SH-SY5Y (cell line): ENCODE results near the gene ATG7.

Experiments used
- GATA2 ChIP-seq: IDR thresholded peaks from 2 replicates; pipeline ENCODE4 v1.6.1; 2011; ENCODE audit warnings: mild to moderate bottlenecking, low read depth, low read length
- GATA3 ChIP-seq: IDR thresholded peaks from 2 replicates; pipeline ENCODE4 v1.6.1; 2011; ENCODE audit warnings: low read depth, mild to moderate bottlenecking, low read length, moderate library complexity

ATG7 gene

DNA sequence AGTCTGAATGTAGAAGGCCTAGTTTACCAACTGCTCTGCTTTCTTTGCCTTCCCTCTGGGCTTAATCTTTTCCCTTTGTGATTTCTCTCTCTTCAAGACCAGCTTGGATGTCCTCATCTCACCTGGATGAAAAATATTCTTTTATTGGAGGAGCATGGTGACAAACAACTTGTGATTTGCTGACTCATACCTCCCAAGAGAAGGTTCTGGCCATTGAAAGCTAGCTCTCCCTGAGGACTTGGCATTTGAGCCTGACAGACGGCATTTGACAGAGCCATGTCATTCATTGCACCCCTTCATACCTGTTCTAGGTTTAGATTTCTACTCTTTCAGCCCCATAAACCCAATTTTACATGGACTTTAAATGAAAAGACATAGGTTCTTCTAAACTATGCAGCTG is 33.3 kb downstream of the ATG7 start:
- TF ChIP-seq GATA3 (no peak), GATA2 (no peak)

DNA sequence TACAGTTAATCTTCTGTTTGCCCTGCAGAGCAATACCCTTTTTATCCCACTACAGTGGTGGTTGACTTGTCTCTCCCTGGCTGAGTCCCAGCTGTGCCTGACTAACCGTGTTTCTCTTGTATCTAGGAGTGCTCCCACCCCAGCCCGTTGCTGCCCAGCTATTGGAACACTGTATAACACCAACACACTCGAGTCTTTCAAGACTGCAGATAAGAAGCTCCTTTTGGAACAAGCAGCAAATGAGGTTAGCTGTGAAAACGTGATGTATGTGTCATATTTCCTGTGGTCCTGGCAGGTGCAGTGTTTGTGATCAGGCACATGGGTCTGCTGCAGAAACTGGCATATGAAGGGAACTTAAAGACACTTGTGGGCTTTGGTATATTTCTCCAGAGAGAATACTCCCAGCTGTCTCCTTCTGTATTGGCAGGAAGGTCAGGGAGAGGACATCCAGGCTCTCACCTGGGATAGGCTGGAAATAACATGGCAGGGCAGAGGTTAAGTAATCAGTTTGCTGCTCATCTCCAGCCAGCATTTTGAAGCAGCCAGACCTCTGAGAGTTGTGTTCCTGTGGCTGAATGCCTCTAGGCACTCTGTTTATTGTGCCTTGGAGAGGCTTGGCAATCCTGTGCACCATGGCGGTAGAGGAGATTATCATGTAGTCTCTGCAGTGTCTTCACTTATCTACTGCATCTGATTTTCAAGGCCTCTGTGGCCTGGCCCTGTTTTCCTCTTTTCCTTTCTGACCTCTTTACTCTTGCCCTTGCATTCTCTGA is 34.8 kb downstream of the ATG7 start:
- TF ChIP-seq GATA3 (no peak), GATA2 (no peak)

DNA sequence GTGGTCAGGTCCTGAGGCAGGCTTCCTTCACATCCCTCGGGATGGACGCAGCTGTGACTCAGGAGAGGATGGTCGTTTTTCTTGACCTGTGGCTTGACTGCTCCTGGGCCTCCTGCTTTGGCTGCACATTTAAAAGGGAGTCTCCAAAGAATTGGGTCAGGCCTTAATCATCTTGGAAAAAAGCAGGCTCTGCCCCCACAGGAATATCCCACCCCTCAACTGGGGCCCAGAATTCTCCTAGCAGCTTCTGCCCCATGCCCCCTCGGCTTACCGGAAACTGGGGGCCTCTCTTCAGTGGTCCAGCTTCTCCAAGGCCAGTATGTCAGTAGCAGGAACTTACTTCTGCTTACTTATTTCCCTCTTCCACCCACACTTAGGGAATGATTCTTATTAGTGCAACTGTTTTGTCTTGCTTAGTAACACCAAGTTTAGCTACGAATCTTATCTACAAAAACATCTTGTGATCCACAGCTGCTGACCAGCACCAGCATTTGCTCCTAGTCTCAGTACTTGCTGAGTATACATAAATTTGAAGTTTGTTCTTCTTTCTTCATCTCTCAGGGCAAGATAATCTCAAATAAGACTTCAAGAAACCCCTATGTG is 35.7 kb downstream of the ATG7 start:
- no peak for TF ChIP-seq GATA2
- TF ChIP-seq GATA3 = no peak

DNA sequence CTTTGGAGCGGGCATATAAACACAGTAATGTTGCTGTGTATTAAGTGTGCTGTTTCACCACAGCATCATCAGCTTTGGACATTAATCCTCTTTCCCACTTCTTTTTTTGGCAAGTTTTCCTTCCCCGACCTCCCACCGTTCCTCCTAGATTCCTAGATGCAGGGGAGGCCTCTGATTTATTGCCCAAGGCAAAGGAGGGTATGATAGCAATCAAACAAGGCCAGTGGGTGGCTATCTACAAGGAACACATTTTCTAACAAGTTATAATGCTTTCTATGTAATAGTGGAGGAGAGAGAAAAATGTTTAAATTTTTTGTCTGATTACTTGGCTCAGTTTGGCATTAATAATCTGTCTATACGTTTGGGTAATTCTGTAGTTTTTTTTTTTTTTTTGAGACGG is 38.1 kb downstream of the ATG7 start:
- TF ChIP-seq GATA3 = no peak
- no peak for TF ChIP-seq GATA2

DNA sequence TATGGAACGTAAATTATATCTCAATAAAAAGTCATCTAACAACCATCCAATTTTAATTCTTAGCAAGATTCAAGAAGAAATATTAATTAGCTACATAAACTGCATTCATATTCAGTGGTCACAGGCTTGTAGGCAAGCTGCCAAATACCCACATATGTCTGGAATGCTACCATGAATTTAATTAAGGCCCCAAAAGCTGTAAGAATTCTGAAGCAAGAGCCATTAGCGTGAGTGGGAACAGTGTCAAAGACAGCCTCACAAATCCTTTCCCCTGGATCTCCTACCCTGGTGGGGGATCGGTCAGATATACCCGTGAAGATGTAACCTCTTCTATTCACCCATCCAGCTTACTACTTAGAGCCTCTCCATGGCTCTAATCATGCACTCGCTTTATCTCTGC is 40.0 kb downstream of the ATG7 start:
- TF ChIP-seq GATA3 (no peak), GATA2 (no peak)

DNA sequence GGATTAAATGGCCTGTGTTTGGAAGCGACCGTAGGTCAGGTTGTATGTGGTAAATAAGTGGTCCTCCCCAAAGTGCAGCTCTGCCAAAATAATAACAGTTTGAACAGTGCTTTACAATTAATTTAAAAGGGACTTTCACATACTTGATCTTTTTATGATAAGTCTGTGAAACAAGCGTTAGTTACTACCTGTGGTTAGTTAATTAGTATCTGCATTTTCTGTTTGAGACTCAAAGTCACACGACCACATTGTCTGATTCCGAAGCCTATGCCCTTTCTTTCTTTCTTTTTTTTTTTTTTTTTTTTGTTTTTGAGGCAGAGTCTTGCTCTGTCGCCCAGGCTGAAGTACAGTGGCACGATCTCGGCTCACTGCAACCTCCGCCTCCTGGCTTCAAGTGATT is 45.1 kb downstream of the ATG7 start:
- no peak for TF ChIP-seq GATA3
- no peak for TF ChIP-seq GATA2

DNA sequence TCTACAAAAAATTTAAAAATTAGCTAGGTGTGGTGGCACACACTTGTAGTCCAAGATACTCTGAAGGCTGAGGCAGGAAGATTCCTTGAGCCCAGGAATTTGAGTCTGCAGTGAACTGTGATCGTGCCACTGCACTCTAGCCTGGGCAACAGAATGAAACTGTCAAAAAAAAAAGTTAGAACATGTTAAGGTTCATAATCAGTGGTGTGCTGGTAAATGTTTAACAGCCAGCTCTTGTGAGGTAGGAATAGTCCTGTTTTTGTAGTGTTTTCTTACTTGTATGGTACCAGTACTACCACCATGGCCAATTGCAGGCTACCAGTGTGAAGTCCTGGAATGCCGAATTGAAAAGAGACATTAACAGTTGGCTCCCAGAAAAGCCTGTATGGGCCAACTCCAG is 50.7 kb downstream of the ATG7 start:
- no peak for TF ChIP-seq GATA2
- no peak for TF ChIP-seq GATA3

DNA sequence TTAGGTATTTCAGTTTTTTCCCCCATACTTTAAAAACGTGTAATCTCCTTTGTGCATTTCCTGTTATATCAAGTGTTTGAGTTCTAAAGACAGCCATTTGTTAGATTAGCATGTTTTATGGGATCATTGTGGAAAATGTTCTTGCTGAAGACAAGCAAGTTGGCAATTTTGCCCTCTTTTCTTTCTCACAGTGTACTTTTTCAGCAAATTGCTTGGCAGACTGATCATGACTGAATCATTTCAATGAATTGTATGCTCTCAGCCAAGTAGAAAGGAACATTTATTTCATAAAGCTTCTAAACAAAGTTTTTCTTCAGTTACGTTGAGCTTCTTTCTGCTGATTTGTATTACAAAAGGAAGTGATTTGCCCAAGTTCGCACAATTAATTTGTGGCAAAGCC is 51.6 kb downstream of the ATG7 start:
- TF ChIP-seq GATA3 (no peak), GATA2 (no peak)

DNA sequence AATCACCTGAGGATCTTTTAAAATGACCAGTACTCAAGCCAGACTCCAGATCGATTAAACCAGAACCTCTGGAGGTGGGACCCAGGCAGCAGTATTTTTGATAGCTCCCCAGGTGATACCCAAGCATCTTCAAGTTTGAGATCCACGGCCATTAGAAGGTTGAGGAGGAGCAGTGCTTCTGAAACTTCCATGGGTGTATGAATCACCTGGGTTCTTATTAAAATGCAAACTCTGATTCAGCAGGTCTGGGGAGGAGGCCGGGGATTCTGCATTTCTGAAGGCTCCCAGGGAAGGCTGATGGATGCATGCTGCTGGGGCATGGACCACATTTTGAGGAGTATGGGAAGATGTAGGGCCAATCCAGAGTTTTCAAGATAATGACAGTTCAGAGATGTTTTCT is 55.4 kb downstream of the ATG7 start:
- TF ChIP-seq GATA2 (no peak), GATA3 (no peak)

DNA sequence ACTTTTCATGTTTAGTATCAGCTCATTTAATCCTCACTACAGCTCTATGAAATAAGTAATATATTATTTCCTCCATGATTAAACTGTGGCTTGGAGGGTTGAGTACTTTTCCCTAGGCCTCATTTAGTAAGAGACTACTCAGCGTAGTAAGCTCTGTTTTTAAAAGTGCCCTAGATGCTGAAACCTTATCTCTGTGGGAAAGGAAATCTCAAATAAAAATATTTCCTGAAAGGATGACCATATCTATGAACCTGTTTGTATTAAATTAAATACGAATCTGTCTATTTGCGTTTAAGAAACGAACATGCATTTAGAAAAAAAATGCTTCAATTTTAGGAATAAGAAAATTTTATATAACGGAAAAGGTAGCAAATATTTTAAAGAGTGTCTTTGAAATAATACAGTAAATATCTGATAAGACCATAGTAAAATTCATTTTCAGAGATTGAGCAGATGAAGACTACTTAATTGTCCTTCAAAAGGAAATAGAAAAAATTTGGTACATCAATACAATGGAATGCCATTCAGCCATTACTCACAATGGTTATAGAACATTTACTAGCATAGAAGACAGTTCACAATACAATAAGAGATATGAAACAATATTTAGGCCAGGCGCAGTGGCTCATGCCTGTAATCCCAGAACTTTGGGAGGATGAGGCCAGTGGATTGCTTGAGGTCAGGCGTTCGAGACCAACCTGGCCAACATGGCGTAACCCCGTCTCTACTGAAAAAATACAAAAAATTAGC is 56.2 kb downstream of the ATG7 start:
- TF ChIP-seq GATA2 (no peak), GATA3 (no peak)

DNA sequence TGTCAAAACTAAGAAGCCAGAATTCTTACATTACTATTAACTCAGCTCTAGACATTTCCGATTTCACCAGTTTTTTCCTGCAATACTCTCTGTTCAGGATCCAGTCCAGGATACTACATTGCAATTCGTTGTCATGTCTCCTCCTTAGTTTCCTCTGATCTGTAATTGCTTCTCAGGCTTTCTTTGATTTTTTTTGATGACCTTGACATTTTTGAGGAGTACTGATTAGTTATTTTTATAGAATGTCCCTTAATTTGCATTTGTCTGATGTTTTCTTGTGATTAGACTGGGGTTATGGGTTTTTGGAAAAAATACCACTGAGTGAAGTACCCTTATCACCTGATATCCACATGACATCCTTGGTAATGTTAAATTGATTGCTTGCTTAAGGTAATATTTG is 57.6 kb downstream of the ATG7 start:
- TF ChIP-seq GATA2 = no peak
- TF ChIP-seq GATA3 = no peak

DNA sequence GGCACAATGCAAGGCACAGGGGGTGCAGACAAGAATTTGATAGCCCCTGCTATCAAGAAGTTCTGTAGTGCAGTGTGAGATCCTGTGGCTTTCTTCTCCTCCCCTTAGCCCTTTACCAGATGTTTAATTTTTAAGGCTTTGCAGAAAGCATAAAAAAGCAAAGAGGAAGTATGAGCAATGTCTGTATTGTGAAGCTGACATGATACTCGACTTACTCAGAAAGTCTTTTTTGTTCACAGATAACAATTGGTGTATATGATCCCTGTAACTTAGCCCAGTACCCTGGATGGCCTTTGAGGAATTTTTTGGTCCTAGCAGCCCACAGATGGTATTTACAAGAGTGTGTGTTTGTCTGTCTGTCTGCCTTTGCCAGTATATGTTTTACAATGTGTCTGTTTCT is 58.9 kb downstream of the ATG7 start:
- TF ChIP-seq GATA3 (no peak), GATA2 (no peak)

DNA sequence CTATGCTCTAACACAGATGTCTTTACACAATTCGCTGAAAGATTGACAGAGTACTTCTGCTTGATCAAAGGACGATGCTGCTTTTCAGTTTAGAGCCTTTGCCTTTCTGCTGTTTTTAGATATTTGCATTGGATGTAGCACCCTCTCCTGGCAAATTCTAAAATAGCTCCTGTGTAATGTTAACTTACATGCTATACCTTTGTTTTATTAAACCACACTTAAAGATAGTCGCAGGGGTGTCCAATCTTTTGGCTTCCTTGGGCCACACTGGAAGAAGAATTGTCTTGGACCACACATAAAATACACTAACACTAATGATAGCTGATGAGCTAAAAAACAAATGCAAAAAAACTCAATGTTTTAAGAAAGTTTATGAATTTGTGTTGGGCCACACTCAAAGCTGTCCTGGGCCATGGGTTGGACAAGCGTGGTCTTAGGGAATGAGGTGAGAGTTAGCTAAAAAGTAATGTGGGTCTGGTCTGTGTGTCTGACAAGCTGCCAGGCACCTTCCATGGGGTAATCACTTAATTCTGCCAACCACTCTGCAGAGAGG is 62.9 kb downstream of the ATG7 start:
- no peak for TF ChIP-seq GATA3
- TF ChIP-seq GATA2 = no peak

DNA sequence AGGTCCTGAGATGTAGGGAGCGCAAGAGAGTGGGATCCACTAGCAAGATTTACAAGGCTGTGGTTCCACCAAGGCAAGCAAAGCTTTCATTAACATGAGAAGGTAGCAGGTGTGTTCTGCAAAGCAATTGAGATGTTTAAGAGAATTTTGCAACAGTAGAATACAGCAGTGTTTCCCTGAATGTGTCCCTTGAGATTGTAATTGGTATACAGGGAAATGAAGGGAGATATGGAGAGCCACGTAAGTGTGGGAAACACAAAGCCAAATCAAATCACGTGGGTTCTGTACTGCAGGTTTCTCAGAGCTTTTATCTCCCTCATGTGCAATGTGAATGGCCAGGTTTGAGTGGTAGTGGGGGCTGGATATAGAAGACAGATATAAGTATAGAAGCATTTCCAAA is 67.3 kb downstream of the ATG7 start:
- no peak for TF ChIP-seq GATA3
- TF ChIP-seq GATA2 = no peak
